ENCODE data around the gene PRDX2.
"Not testable (repeated sequence)": the region's sequence is repeated elsewhere in the genome, so short reads cannot be mapped to it uniquely, and the experiment has no call there.

Gene PRDX2

DNA sequence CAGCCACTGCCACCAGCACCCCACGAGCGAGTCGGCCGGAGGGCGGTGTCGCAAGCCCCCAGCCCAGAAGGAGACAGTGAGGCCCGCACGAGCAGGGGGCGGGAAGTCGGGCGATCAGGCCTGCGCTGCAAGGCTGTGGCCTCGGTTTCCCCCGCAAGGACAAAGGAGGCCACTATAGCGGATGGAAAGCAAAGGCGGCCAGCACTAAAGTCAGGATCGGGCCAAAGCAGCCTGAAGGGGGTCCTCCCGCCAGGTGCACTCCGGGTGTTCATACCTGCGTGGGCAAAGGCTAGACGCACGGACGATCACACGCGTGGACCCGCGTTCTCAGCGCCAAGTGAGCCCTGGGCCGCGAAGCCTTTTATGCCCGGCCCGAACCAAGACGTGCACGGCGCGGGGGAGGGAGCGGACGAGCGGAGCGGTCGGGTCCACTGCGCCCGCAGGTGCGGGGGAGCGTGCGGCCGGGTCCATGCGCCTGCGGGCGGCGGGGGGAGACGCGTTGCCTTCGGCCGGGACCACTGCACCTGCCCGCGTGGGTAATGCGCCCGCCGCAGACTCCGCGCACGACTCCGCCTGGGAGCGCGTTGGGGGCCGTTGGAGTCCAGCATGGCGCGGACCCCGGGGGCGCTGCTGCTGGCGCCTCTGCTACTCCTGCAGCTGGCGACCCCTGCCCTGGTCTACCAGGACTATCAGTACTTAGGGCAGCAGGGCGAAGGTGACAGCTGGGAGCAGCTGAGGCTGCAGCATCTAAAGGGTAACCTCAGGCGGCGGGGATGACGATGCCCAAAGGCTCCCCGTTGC is at the start of gene PRDX2, which contains the start of gene THSD8:
TSS of gene PRDX2 (minus strand) at position 335 of the 801 bp plus-strand sequence. CDS start 539 bp downstream, outside the sequence.
TSS of gene THSD8 (plus strand) at position 604 of the 801 bp plus-strand sequence. CDS start at position 607, 3 bp downstream.
- peak; percentile 88 for DNase-seq

GRCh38 chr19:12847159-12848139 is 45.8 kb upstream of the PRDX2 start:
- DNase-seq, result peak; percentile 59

DNA sequence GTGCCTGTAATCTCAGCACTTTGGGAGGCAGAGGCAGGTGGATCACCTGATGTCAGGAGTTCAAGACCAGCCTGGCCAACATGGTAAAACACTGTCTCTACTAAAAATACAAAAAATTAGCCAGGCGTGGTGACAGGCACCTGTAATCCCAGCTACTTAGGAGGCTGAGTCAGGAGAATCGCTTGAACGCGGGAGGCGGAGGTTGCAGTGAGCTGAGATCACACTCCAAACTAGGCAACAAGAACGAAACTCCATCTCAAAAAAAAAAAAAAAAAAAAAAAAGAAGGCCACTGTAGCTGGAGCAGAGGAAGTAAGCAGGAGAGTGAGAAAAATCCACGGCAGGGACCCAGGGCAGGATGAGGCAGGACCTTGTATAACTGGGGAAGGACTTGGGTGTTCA is 45.0 kb upstream of the PRDX2 start:
- DNase-seq, result not testable (repeated sequence)

GRCh38 chr19:12843999-12844732 is 42.6 kb upstream of the PRDX2 start:
- DNase-seq, result no peak

GRCh38 chr19:12843328-12843727 is 41.7 kb upstream of the PRDX2 start:
- DNase-seq, result no peak

GRCh38 chr19:12842511-12842910 is 40.9 kb upstream of the PRDX2 start:
- DNase-seq, result no peak

GRCh38 chr19:12841094-12841493 is 39.5 kb upstream of the PRDX2 start:
- DNase-seq, result peak; percentile 58

GRCh38 chr19:12840091-12841079 is 38.8 kb upstream of the PRDX2 start:
- peak; percentile 76 for DNase-seq

DNA sequence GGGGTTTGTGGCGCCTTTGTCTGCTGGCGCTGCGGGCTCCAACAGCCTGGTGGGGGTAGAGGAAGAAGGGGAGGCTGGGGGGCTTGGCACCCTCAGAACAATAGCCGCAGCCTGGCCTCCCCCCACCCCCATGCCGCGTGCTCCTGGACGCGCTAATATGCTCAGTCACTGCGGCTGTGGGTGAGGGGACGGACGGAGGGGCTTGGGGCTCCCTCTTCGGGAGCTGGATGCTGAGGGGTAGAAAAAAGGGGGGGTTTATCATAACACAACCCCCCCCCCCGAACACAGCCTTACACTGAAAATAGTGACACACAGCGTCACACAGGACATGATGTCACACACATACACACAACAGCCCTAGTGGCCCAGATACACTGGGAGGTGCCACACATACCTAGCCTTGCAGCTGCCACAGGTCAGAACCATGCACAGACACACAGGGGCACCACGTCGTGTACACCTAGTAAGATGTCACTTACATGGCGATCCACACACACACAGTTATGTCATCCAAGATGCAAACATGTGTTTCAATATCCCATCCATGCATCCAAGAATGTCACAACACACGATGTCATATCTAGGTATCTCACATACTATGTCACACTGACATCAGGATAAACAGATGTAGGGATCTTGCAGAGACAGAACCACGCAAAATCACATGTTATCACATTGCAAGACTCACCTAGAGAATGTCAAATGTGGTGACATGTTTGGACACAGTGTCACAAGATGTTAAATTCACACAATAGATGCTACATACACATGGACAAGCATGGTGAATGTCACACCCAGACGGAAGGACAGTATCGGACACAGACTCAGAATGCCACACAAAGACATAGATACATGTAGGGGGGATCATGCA is 37.5 kb upstream of the PRDX2 start:
- DNase-seq, result no peak

DNA sequence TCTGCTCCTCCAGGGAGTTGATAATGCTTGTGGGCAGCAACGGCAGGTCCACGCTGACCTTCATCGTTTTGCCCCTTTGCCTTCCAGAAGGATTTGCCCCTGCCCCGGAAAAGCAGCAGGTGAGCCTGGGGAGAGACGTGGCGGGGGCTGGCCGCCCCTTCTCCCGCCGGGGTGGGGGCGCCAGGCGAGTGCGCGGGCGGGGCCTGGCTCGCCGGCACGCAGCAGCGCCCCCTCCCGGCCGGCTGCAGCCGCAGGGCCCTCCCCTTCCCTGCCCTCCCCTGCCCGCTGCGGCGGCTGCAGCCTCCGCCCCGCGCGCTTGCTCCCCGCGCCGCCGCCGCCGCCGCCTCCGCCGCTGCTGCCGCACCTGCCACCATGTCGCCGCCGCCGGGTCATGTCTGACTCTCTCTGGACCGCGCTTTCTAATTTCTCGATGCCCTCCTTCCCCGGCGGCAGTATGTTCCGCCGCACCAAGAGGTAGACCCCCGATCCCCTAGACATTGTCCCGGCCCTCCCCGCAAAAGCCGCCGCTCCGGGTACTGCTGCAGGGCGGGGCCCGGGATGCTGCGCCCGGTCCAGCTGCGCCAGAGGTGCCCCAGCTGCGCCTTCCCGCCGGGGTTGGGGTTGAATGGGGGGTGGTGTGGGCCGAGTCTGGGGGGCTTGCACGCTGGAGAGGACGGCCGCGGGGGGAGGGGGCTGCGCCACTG is 36.7 kb upstream of the PRDX2 start, which contains the start of gene MAST1:
TSS of gene MAST1 (plus strand) at position 334 of the 704 bp plus-strand sequence. CDS start at position 392, 58 bp downstream.
- peak; percentile 50 for DNase-seq

DNA sequence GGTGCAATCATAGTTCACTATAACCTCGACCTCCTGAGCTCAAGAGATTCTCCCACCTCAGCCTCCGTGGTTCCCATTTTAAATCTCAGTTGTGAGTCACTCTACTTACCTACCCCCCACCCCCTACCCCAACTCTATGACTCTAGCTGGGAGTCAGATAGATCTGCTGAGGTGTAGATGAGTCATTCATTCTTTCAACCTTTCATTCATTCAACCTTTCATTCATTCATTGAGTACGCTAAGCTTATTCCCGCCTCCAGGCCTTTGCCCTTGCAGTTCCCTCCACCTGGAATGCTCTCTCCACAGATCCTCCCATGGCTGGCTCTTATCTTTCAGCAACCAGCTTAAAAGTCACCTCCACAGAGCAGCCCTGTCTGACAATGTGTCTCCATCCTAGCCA is 35.6 kb upstream of the PRDX2 start:
- DNase-seq, result no peak

GRCh38 chr19:12836529-12836863 is 34.9 kb upstream of the PRDX2 start:
- no peak for DNase-seq

DNA sequence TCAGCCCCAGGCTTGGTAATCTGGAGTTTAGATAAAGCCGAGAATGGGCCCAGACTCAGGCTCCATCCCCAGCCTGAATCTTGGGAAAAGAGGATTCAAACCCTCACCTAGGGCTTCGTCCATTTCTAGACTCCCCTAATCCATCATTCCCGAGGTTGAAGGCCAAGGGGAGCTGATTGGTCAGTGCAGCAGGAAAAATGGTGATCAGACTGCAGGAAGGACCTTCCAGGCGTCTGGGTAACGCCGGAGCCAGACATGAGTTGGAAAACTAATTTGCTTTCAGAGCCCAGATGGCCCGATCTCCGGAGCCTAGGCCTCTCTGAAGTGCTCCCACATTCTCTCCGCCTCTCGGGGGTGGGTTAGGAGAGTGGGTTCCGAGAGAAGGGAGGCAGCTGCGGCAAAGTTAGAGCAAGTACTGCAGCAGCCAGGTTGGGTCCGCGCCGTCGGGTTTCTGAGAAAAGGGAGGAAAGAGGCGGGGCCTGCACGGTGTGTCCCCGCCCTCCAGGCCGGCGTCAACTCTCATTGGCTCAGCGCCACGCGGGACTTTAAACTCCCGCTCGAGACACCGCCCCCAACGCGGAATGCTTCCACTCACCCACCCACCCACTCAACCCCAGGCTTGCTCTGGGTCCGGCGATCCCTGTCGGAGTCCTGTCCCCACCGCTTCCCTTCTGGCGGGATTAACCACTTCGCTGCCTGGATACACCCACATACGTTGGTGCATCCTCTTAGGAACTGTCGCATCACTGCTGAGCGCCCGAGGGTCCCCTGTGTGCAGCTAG is 33.6 kb upstream of the PRDX2 start:
- peak; percentile 53 for DNase-seq

DNA sequence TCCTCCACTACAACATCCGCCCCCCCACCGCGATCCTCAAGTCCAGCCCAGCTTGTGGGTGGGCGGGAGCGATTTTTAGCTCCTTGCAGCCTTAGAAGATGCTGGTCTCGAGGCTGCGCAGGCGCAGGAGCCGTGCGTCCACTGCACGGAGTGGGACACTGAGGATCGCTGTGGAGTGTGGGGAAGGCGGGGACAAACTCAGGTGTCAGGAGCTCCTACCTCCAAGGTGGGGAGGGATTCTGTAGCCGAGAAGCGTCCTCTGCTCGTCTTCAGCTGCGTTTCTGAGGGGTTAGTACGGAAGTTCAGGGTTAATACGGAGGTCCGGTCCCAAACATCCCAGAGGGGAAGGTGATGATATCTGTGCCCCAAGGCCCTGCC is 33.0 kb upstream of the PRDX2 start, which contains the start of gene RTBDN:
TSS of gene RTBDN (minus strand) at position 14 of the 378 bp plus-strand sequence. CDS start 4,600 bp downstream, outside the sequence.
- DNase-seq, result no peak

DNA sequence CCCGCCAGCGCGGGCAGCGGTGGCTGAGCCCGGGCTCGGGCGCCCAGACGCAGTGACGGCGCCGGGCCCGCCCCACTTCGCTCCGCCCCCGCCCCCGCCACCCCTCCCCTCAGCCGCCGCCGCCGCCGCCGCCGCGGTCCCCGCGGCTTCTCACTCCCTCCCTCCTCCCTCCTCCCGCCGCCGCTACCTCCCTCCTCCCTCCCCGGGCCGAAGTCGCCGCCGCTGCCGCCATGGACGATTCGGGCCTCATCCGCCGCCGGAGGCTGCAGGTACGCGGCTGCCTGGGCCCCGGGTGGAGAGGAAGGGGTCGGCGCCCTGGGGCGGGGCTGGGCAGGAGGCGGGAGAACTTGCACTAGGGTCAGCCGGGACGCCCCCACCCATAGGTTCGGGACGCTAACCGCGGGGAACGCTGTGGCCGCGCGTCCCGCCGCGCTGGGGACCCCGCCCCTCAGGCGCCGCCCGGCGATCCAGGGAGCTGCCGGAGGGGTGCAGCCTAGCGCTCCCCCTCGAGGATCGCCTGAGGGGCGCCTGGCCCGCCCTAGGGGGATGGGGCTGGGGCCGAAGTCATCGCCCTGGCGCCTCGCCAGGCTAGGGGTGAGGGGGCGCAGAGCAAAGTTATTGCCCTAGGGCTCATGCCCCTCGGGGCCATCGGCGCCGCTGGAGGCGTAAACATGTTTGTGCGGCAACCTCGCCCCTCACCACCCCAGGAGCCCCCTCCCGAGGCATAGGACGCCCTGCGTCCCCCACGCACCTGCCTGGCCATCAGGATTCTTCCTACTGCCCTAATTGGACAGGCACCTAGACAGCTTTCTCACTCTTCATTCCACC is 32.4 kb upstream of the PRDX2 start:
- peak; percentile 78 for DNase-seq

GRCh38 chr19:12833418-12833737 is 31.8 kb upstream of the PRDX2 start:
- DNase-seq, result no peak

- peak; percentile 84 for DNase-seq
Observed at GRCh38 chr19:12828494-12828893, 26.9 kb upstream of the PRDX2 start.
